Body of pancreas (tissue), 4 donors: Measurements from ENCODE around the gene CNPY1. TPM values are rescaled to one million over a fixed set of nuclear protein-coding genes. Genes with fewer than 3 reads are reported as not detected.

Experiments used
- ATAC-seq: fragments of 150-250 bp; one replicate; pipeline ENCODE4 v1.9.1; 2016
- DNase-seq, 4 donors: peaks; one replicate each; pipeline ENCODE4 v3.0.0-alpha.2; 2019
- H3K27ac ChIP-seq, 4 donors: fragments of 200-600 bp; sonication (generic); 1 replicate in 3 of 4; 2 replicates in 1 of 4; pipeline versions ENCODE4 v1.5.1 to v1.6.1; 2016 to 2019; ENCODE audit warnings: mild to moderate bottlenecking in 1 of 4, mixed read lengths in 1 of 4, moderate library complexity in 1 of 4
- H3K27me3 ChIP-seq, 2 donors: fragments of 200-600 bp; sonication (generic); one replicate each; pipeline ENCODE4 v1.6.0; 2016; ENCODE audit warnings: mild to moderate bottlenecking in 1 of 2
- H3K36me3 ChIP-seq, 2 donors: fragments of 200-600 bp; sonication (generic); replicated peaks in 1 of 2; 2 replicates each; pipeline ENCODE4 v1.5.1; 2016; ENCODE audit warnings: low read depth in 2 of 2; ENCODE audit not compliant: insufficient read depth in 1 of 2
- H3K4me1 ChIP-seq: fragments of 200-600 bp; sonication (generic); one replicate; pipeline ENCODE4 v1.6.0; 2016
- H3K4me3 ChIP-seq, 2 donors: fragments of 200-600 bp; sonication (generic); 1 replicate in 1 of 2; 2 replicates in 1 of 2; pipeline ENCODE4 v1.5.1; 2016 to 2019
- H3K9me3 ChIP-seq, 3 donors: fragments of 200-600 bp; sonication (generic); 1 replicate in 2 of 3; 2 replicates in 1 of 3; pipeline ENCODE4 v1.5.1; 2016
- POLR2A ChIP-seq, 3 donors: fragments of 450-650 bp; IDR thresholded peaks; one replicate each; pipeline ENCODE4 v1.6.1; 2016; ENCODE audit warnings: antibody characterized with exemption in 3 of 3, mild to moderate bottlenecking in 2 of 3
- WGBS, 2 donors: methylation state at CpG; one replicate each; pipeline ENCODE4 v1.1.5; 2017; 5-methylcytosine and 5-hydroxymethylcytosine counted together
- intact Hi-C: fragments of 100-400 bp; cut with DNase I; formaldehyde crosslinking; loops from one replicate; pipeline ENCODE4 v1.15.1; 2023
- total RNA-seq, 2 donors: library from RNA; depleted of rRNA; stranded (reverse); fragments of >200 nt; gene quantifications; one replicate each; pipeline ENCODE4 v1.1.0, GENCODE V29; 2016
- TF ChIP-seq, protein P1 (sequence below), 7 experiments: fragments of 450-650 bp in 4 of 7; fragments of 200-600 bp in 3 of 7; sonication (generic) in 3 of 7; IDR thresholded peaks; one replicate each; pipeline ENCODE4 v1.5.1; 2016 to 2019; ENCODE audit warnings: antibody characterized with exemption in 7 of 7

CNPY1 gene
- total RNA-seq, 2 donors from 2014 or later = not detected

DNA sequence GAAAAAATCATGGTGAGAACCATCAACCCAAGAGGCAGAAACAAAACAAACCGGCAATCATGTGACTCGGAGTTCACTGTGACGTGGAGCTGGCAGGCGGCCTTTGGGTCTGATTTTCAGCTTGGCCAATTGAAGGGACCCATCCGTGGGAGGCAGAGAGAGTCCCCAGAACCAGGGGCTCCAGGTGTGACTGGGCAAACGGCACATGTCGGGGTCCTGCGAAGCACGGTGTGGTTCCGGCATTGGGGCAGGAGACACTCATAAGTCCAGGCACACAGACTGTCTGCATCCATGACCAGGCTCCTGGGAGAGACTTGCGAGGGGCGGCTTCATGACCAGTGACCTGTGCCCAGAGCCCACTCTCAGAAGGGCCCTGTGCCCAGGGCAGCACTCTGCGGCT is 12.6 kb upstream of the CNPY1 start:
- DNase-seq (no peak), ATAC-seq (no peak)
- intact Hi-C loops = no loop called here
- TF ChIP-seq POLR2A (IDR thresholded peaks at IDR 0.05) = no peak
- TF ChIP-seq, protein P1, sequence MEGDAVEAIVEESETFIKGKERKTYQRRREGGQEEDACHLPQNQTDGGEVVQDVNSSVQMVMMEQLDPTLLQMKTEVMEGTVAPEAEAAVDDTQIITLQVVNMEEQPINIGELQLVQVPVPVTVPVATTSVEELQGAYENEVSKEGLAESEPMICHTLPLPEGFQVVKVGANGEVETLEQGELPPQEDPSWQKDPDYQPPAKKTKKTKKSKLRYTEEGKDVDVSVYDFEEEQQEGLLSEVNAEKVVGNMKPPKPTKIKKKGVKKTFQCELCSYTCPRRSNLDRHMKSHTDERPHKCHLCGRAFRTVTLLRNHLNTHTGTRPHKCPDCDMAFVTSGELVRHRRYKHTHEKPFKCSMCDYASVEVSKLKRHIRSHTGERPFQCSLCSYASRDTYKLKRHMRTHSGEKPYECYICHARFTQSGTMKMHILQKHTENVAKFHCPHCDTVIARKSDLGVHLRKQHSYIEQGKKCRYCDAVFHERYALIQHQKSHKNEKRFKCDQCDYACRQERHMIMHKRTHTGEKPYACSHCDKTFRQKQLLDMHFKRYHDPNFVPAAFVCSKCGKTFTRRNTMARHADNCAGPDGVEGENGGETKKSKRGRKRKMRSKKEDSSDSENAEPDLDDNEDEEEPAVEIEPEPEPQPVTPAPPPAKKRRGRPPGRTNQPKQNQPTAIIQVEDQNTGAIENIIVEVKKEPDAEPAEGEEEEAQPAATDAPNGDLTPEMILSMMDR (IDR thresholded peaks at IDR 0.05) = no peak
- H3K36me3 ChIP-seq = no peaks in the 10 kb centered on the region
- H3K4me3 ChIP-seq = no peak overlapping the region
- H3K27me3 ChIP-seq = no peaks in the 10 kb centered on the region
- WGBS, 2 donors = 88 to 93% methylated on average over 4 to 13 of the region's 13 CpGs
- no peak overlapping the region for H3K27ac ChIP-seq
- H3K9me3 ChIP-seq = no peaks in the 10 kb centered on the region
- H3K4me1 ChIP-seq = no peaks in the 10 kb centered on the region

DNA sequence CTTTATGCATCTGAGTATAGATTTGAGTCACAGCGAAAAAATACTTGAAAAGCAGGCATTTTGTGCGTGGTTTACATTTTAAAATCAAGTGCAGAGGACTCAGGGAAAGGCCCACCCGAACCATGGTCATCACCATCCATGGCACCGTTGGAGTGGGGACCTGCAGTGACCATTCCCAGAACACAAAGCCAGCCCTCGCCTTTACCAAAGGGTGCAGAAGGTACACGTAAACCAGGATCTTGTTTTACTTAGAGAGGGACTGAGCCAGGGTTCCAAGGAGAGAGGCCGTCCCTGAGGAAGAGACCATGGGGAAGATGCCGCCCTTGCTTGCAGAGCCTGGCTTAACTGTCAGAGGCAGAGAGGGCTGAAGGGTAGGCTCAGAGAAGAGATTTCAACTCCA is 12.0 kb upstream of the CNPY1 start:
- Histone ChIP-seq H3K9me3 (no peaks in the 10 kb centered on the region), H3K27me3 (no peaks in the 10 kb centered on the region), H3K27ac (no peak overlapping the region), H3K4me1 (no peaks in the 10 kb centered on the region), H3K36me3 (no peaks in the 10 kb centered on the region), H3K4me3 (no peak overlapping the region)
- DNase-seq = no peak
- intact Hi-C loops = no loop called here
- TF ChIP-seq, protein P1 (IDR thresholded peaks at IDR 0.05) = no peak
- no peak for TF ChIP-seq POLR2A (IDR thresholded peaks at IDR 0.05)
- no peak for ATAC-seq
- 91 to 93% methylated on average over 8 of the region's 8 CpGs for WGBS, 2 donors

DNA sequence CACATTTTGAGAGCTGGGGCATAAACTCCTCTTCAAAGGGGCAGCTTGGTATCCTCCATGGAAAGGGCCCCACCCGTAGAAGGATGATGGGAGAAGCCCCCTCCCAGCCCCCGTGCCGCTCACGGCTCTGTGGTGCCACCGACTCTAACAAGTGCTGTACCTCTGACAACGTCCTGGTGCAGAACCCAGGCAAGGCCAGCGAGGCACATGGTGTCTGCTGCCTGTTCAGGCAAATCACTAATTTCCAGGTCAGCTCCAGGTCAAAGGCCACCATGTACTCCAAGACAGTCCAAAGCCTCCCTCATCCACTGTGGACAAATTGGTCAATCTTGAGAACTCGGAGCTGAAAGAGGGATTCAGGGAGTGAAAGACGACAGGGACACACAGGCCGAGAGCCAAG is 11.4 kb upstream of the CNPY1 start:
- no peak overlapping the region for H3K27ac ChIP-seq
- WGBS, 2 donors = 84 to 92% methylated on average over 10 of the region's 10 CpGs
- ATAC-seq (no peak), DNase-seq (no peak)
- H3K4me3 ChIP-seq = no peak overlapping the region
- H3K4me1 ChIP-seq = no peaks in the 10 kb centered on the region
- H3K27me3 ChIP-seq = no peaks in the 10 kb centered on the region
- no peaks in the 10 kb centered on the region for H3K9me3 ChIP-seq
- intact Hi-C loops = no loop called here
- TF ChIP-seq, protein P1 (IDR thresholded peaks at IDR 0.05) = no peak
- TF ChIP-seq POLR2A (IDR thresholded peaks at IDR 0.05) = no peak
- H3K36me3 ChIP-seq = no peaks in the 10 kb centered on the region

DNA sequence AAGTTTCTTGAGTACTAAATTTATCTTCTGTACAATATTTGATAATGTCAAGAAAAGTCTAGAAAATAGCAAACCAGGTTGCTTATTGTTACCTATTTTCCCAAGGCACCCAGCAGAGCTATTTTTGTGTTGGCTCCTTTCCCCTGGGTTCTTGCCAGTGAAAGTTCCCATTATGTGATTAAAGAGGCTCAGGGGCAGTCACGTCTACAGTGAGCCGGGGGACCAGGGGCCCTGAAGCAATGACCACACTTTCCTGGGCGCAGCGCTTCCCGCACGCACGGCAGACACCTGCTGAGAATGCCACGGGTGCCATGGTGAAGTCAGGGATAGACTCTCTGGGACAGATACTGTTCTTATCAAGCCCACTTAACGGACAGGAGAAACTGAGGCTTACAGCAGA is 10.4 kb upstream of the CNPY1 start:
- H3K9me3 ChIP-seq = no peaks in the 10 kb centered on the region
- DNase-seq (peak in 3 of 4 donors; percentile 25 to 68 (median 28)), ATAC-seq (peak; percentile 21)
- H3K4me3 ChIP-seq = no peak overlapping the region
- no peaks in the 10 kb centered on the region for H3K4me1 ChIP-seq
- no peak overlapping the region for H3K27ac ChIP-seq
- intact Hi-C loops = no loop called here
- WGBS, 2 donors = 22 to 38% methylated on average over 6 to 9 of the region's 9 CpGs
- TF ChIP-seq, protein P1 (IDR thresholded peaks at IDR 0.05) = no peak
- TF ChIP-seq POLR2A (IDR thresholded peaks at IDR 0.05) = no peak
- H3K27me3 ChIP-seq = no peaks in the 10 kb centered on the region
- H3K36me3 ChIP-seq = no peaks in the 10 kb centered on the region

DNA sequence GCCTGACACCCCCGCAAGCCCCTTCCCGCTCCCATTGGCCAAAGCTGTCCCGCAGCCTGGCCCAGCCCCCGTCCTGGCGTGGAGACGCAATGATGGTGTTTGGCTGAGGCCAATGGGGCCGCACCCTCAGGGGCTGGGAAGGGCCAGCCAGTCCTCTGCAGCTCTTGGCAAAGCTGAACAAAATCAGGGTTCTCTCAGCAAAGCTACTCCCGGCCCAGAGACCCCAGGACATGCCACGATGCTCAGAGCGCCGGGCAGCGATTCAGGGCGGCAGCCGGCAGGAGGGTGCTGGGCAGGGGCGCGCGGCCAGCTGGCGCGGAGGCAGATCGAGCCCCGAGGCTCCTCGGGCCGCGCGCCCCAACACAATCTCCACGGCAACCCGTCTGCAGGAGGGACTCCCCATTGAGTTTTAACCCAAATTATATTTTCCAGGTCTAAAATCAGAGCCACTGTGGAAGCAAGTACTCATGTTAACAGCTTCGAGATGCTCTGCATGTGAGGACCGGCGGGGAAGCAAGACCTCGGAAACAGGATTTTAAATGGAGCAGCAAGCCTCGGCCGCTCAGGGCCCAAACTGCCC is 8.8 kb upstream of the CNPY1 start:
- DNase-seq (no peak), ATAC-seq (no peak)
- WGBS, 2 donors = 91 to 95% methylated on average over 20 to 33 of the region's 33 CpGs
- intact Hi-C loops = no loop called here
- Histone ChIP-seq H3K4me3 (no peak overlapping the region), H3K36me3 (no peaks in the 10 kb centered on the region), H3K9me3 (no peaks in the 10 kb centered on the region), H3K27me3 (no peaks in the 10 kb centered on the region), H3K4me1 (no peaks in the 10 kb centered on the region), H3K27ac (no peak overlapping the region)
- TF ChIP-seq, protein P1 (IDR thresholded peaks at IDR 0.05) = no peak
- TF ChIP-seq POLR2A (IDR thresholded peaks at IDR 0.05) = no peak
